ENCODE data around the gene TLK2. TPM values are rescaled to one million over a fixed set of nuclear protein-coding genes. Genes with fewer than 3 reads are reported as not detected.
"Not testable (repeated sequence)": the region's sequence is repeated elsewhere in the genome, so short reads cannot be mapped to it uniquely, and the experiment has no call there.

TLK2 gene
- total RNA-seq, 1 experiment from 2014 or later = 68.8 TPM

DNA sequence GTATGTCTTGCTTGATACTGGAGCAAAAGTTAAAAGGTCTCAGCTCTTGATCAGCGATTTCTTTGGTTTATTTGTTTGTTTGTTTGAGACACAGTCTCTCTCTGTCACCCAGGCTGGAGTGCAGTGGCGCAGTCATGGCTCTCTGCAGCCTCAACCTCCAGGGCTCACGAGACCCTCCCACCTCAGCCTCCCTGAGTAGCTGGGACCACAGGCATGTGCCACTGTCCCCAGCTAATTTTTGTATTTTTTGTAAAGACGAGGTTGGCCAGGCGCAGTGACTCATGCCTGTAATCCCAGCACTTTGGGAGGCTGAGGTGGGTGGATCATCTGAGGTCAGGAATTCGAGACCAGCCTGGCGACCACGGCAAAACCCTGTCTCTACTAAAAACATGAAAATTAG lies 20.2 kb downstream of the TLK2 start:
- DNase-seq; BruUV-seq (replicated peaks); H3K36me3 ChIP-seq (ENCODE audit: control insufficient read depth, insufficient read depth, low read length); H3K4me3 Mint-ChIP-seq (ENCODE audit: unreplicated experiment); H3K4me1 Mint-ChIP-seq (ENCODE audit: low read depth, unreplicated experiment); CTCF ChIA-PET; POLR2A ChIA-PET; H3K27me3 ChIP-seq (replicated peaks; ENCODE audit: control insufficient read depth, insufficient read depth, low read length); H3K27me3 Mint-ChIP-seq (ENCODE audit: insufficient read depth, unreplicated experiment); H3K4me1 ChIP-seq; intact Hi-C loops (cut with micrococcal nuclease; ENCODE audit: unreplicated experiment); H3K9me3 Mint-ChIP-seq (ENCODE audit: unreplicated experiment); H3K9me3 ChIP-seq; H3K4me3 ChIP-seq (ENCODE audit: low read depth, low read length); H3K27ac Mint-ChIP-seq (ENCODE audit: unreplicated experiment): not testable (repeated sequence)
- peaks cover 11% of the 10 kb centered on the region for H3K36me3 Mint-ChIP-seq (ENCODE audit: insufficient read depth, unreplicated experiment)

GRCh38 chr17:62500463-62500862 lies 21.8 kb downstream of the TLK2 start:
- H3K27me3 ChIP-seq (replicated peaks; ENCODE audit: control insufficient read depth, insufficient read depth, low read length); H3K4me1 Mint-ChIP-seq (ENCODE audit: low read depth, unreplicated experiment); H3K27me3 Mint-ChIP-seq (ENCODE audit: insufficient read depth, unreplicated experiment); H3K4me1 ChIP-seq; BruUV-seq (replicated peaks); H3K4me3 Mint-ChIP-seq (ENCODE audit: unreplicated experiment); H3K4me3 ChIP-seq (ENCODE audit: low read depth, low read length); CTCF ChIA-PET; H3K9me3 ChIP-seq; H3K27ac Mint-ChIP-seq (ENCODE audit: unreplicated experiment); POLR2A ChIA-PET; H3K36me3 ChIP-seq (ENCODE audit: control insufficient read depth, insufficient read depth, low read length); intact Hi-C loops (cut with micrococcal nuclease; ENCODE audit: unreplicated experiment); H3K9me3 Mint-ChIP-seq (ENCODE audit: unreplicated experiment); DNase-seq: not testable (repeated sequence)
- peaks cover 11% of the 10 kb centered on the region for H3K36me3 Mint-ChIP-seq (ENCODE audit: insufficient read depth, unreplicated experiment)

GRCh38 chr17:62504857-62505256 lies 26.2 kb downstream of the TLK2 start:
- CTCF ChIA-PET; H3K4me1 ChIP-seq; H3K9me3 ChIP-seq; POLR2A ChIA-PET; H3K4me3 ChIP-seq (ENCODE audit: low read depth, low read length); H3K9me3 Mint-ChIP-seq (ENCODE audit: unreplicated experiment); intact Hi-C loops (cut with micrococcal nuclease; ENCODE audit: unreplicated experiment); H3K36me3 Mint-ChIP-seq (ENCODE audit: insufficient read depth, unreplicated experiment); H3K27me3 Mint-ChIP-seq (ENCODE audit: insufficient read depth, unreplicated experiment); H3K4me3 Mint-ChIP-seq (ENCODE audit: unreplicated experiment); H3K36me3 ChIP-seq (ENCODE audit: control insufficient read depth, insufficient read depth, low read length); H3K4me1 Mint-ChIP-seq (ENCODE audit: low read depth, unreplicated experiment); H3K27me3 ChIP-seq (replicated peaks; ENCODE audit: control insufficient read depth, insufficient read depth, low read length); H3K27ac Mint-ChIP-seq (ENCODE audit: unreplicated experiment); DNase-seq; BruUV-seq (replicated peaks): not testable (repeated sequence)

DNA sequence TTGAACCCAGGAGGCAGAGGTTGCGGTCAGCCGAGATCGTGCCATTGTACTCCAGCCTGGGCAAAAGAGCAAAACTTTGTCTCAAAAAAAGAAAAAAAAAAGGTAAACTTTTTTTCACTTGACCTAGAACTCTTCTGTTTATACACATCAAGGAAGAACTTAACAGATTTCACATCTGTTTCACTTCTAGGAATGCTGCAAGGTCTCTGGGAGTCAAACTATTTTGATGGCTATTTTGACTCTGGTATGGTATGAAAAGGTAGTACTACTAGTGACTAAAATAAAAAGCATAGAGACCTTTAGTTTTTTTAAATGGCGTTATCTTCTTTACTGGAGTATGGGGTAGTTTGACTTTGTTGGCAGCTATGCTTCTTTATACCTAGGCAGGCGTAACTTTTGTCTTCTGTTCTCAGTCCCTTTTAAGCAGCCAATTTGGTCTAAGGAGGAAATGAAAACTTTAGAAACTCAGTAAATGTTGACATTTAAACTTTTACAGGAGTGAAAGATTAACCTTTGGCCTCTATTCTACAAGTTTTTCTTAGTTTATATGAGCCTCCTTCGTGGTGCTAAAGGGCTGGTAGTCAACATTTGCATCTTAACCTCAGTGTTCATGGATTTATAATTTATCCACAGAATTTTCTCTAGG lies 28.7 kb downstream of the TLK2 start:
- H3K9me3 ChIP-seq; H3K4me1 ChIP-seq; H3K4me3 ChIP-seq (ENCODE audit: low read depth, low read length); POLR2A ChIA-PET; intact Hi-C loops (cut with micrococcal nuclease; ENCODE audit: unreplicated experiment); H3K27me3 ChIP-seq (replicated peaks; ENCODE audit: control insufficient read depth, insufficient read depth, low read length); H3K9me3 Mint-ChIP-seq (ENCODE audit: unreplicated experiment); BruUV-seq (replicated peaks); H3K4me1 Mint-ChIP-seq (ENCODE audit: low read depth, unreplicated experiment); H3K36me3 ChIP-seq (ENCODE audit: control insufficient read depth, insufficient read depth, low read length); CTCF ChIA-PET; H3K27me3 Mint-ChIP-seq (ENCODE audit: insufficient read depth, unreplicated experiment); H3K36me3 Mint-ChIP-seq (ENCODE audit: insufficient read depth, unreplicated experiment): not testable (repeated sequence)
- Mint-ChIP-seq H3K27ac (ENCODE audit: unreplicated experiment) (peak overlapping the region; percentile 49), H3K4me3 (ENCODE audit: unreplicated experiment) (peak overlapping the region; percentile 56)
- peak in 1 of 2 experiments; percentile 6 for DNase-seq

- H3K36me3 ChIP-seq (ENCODE audit: control insufficient read depth, insufficient read depth, low read length); H3K27me3 Mint-ChIP-seq (ENCODE audit: insufficient read depth, unreplicated experiment); H3K4me3 Mint-ChIP-seq (ENCODE audit: unreplicated experiment); H3K27me3 ChIP-seq (replicated peaks; ENCODE audit: control insufficient read depth, insufficient read depth, low read length); intact Hi-C loops (cut with micrococcal nuclease; ENCODE audit: unreplicated experiment); H3K9me3 Mint-ChIP-seq (ENCODE audit: unreplicated experiment); H3K4me1 ChIP-seq; H3K4me1 Mint-ChIP-seq (ENCODE audit: low read depth, unreplicated experiment); H3K27ac Mint-ChIP-seq (ENCODE audit: unreplicated experiment); BruUV-seq (replicated peaks); DNase-seq; POLR2A ChIA-PET; CTCF ChIA-PET; H3K9me3 ChIP-seq; H3K4me3 ChIP-seq (ENCODE audit: low read depth, low read length): not testable (repeated sequence)
- H3K36me3 Mint-ChIP-seq (ENCODE audit: insufficient read depth, unreplicated experiment) = peaks cover 13% of the 10 kb centered on the region
These were observed 31.7 kb downstream of the TLK2 start for GRCh38 chr17:62510247-62510819.

DNA sequence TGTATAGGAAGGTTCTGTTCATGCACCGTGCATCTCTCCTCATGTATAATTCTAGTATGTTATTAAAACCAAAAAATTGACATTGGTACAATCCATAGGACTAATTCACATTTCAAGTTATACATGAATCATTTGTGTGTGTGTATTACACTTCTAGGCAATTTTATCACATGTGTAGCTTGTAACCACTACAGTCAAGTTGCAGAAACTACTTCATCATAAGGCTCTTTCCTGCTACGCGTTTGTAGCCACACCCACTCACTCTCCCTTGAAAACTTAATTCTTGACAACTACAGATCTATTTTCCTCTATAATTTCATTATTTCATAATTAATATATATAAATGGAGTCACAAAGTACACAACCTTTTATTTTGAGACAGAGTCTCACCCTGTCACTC lies 32.4 kb downstream of the TLK2 start:
- H3K9me3 ChIP-seq; DNase-seq; H3K27me3 ChIP-seq (replicated peaks; ENCODE audit: control insufficient read depth, insufficient read depth, low read length); CTCF ChIA-PET; POLR2A ChIA-PET; H3K36me3 ChIP-seq (ENCODE audit: control insufficient read depth, insufficient read depth, low read length); intact Hi-C loops (cut with micrococcal nuclease; ENCODE audit: unreplicated experiment); H3K27ac Mint-ChIP-seq (ENCODE audit: unreplicated experiment); H3K4me1 Mint-ChIP-seq (ENCODE audit: low read depth, unreplicated experiment); H3K4me3 ChIP-seq (ENCODE audit: low read depth, low read length); H3K4me3 Mint-ChIP-seq (ENCODE audit: unreplicated experiment); H3K9me3 Mint-ChIP-seq (ENCODE audit: unreplicated experiment); H3K27me3 Mint-ChIP-seq (ENCODE audit: insufficient read depth, unreplicated experiment); BruUV-seq (replicated peaks); H3K4me1 ChIP-seq: not testable (repeated sequence)
- H3K36me3 Mint-ChIP-seq (ENCODE audit: insufficient read depth, unreplicated experiment) = peaks cover 16% of the 10 kb centered on the region

- H3K4me1 Mint-ChIP-seq (ENCODE audit: low read depth, unreplicated experiment); CTCF ChIA-PET; H3K27me3 ChIP-seq (replicated peaks; ENCODE audit: control insufficient read depth, insufficient read depth, low read length); H3K27ac Mint-ChIP-seq (ENCODE audit: unreplicated experiment); H3K9me3 ChIP-seq; H3K4me3 Mint-ChIP-seq (ENCODE audit: unreplicated experiment); H3K36me3 ChIP-seq (ENCODE audit: control insufficient read depth, insufficient read depth, low read length); H3K27me3 Mint-ChIP-seq (ENCODE audit: insufficient read depth, unreplicated experiment); intact Hi-C loops (cut with micrococcal nuclease; ENCODE audit: unreplicated experiment); H3K9me3 Mint-ChIP-seq (ENCODE audit: unreplicated experiment); BruUV-seq (replicated peaks); POLR2A ChIA-PET; H3K4me1 ChIP-seq; H3K4me3 ChIP-seq (ENCODE audit: low read depth, low read length); DNase-seq: not testable (repeated sequence)
- H3K36me3 Mint-ChIP-seq (ENCODE audit: insufficient read depth, unreplicated experiment) = peaks cover 36% of the 10 kb centered on the region
These were observed 37.8 kb downstream of the TLK2 start for GRCh38 chr17:62516376-62516775.

Data from Caco-2 (cell line).